Measurements from ENCODE around the gene ADH1A. TPM values are rescaled to one million over a fixed set of nuclear protein-coding genes. Genes with fewer than 3 reads are reported as not detected.
"Not testable (repeated sequence)": the region's sequence is repeated elsewhere in the genome, so short reads cannot be mapped to it uniquely, and the experiment has no call there.

Gene ADH1A
- polyA plus RNA-seq, 1 of the 3 experiments (the other 2 are of a cell fraction), result not detected

GRCh38 chr4:99233397-99233796, 57.4 kb downstream of the ADH1A start:
- CTCF ChIA-PET; H3K9me3 ChIP-seq; POLR2A ChIA-PET; H2AFZ ChIP-seq (ENCODE audit: low read depth); H3K4me2 ChIP-seq; H3K4me1 ChIP-seq (ENCODE audit: control insufficient read depth in 1 of 2, insufficient read depth in 2 of 2, low read depth in 1 of 2, low read length in 1 of 2); H3K79me2 ChIP-seq (ENCODE audit: insufficient read depth); H4K20me1 ChIP-seq (ENCODE audit: insufficient read depth); H3K9ac ChIP-seq; H3K9me2 ChIP-seq; DNase-seq; H3K27me3 ChIP-seq (ENCODE audit: insufficient read depth); H3K4me3 ChIP-seq (ENCODE audit: low read depth in 2 of 2, low read length in 1 of 2); H3K27ac ChIP-seq (ENCODE audit: low read depth in 2 of 2, low read length in 1 of 2); H3F3A ChIP-seq (replicated peaks; ENCODE audit: insufficient read depth); H3K36me3 ChIP-seq (replicated peaks in 1 of 2; ENCODE audit: control insufficient read depth in 1 of 2, insufficient read depth in 2 of 2, low read length in 1 of 2): not testable (repeated sequence)
- 25% methylated on average over 2 of the region's 2 CpGs for WGBS (ENCODE audit: low lambda C conversion rate)

GRCh38 chr4:99228706-99229105, 62.1 kb downstream of the ADH1A start:
- H3F3A ChIP-seq (replicated peaks; ENCODE audit: insufficient read depth); DNase-seq; H3K27me3 ChIP-seq (ENCODE audit: insufficient read depth); H2AFZ ChIP-seq (ENCODE audit: low read depth); H3K36me3 ChIP-seq (replicated peaks in 1 of 2; ENCODE audit: control insufficient read depth in 1 of 2, insufficient read depth in 2 of 2, low read length in 1 of 2); H3K9me3 ChIP-seq; H3K4me2 ChIP-seq; H3K4me1 ChIP-seq (ENCODE audit: control insufficient read depth in 1 of 2, insufficient read depth in 2 of 2, low read depth in 1 of 2, low read length in 1 of 2); H4K20me1 ChIP-seq (ENCODE audit: insufficient read depth); POLR2A ChIA-PET; H3K27ac ChIP-seq (ENCODE audit: low read depth in 2 of 2, low read length in 1 of 2); H3K79me2 ChIP-seq (ENCODE audit: insufficient read depth); CTCF ChIA-PET; H3K4me3 ChIP-seq (ENCODE audit: low read depth in 2 of 2, low read length in 1 of 2); H3K9ac ChIP-seq; H3K9me2 ChIP-seq: not testable (repeated sequence)
- 0% methylated on average over 1 of the region's 1 CpG for WGBS (ENCODE audit: low lambda C conversion rate)

- H3K79me2 ChIP-seq (ENCODE audit: insufficient read depth); H3K9me3 ChIP-seq; H3K27me3 ChIP-seq (ENCODE audit: insufficient read depth); H3K27ac ChIP-seq (ENCODE audit: low read depth in 2 of 2, low read length in 1 of 2); DNase-seq; H4K20me1 ChIP-seq (ENCODE audit: insufficient read depth); POLR2A ChIA-PET; H3K9me2 ChIP-seq; H3K9ac ChIP-seq; H3K36me3 ChIP-seq (replicated peaks in 1 of 2; ENCODE audit: control insufficient read depth in 1 of 2, insufficient read depth in 2 of 2, low read length in 1 of 2); H3F3A ChIP-seq (replicated peaks; ENCODE audit: insufficient read depth); H3K4me1 ChIP-seq (ENCODE audit: control insufficient read depth in 1 of 2, insufficient read depth in 2 of 2, low read depth in 1 of 2, low read length in 1 of 2); CTCF ChIA-PET; H3K4me3 ChIP-seq (ENCODE audit: low read depth in 2 of 2, low read length in 1 of 2); H2AFZ ChIP-seq (ENCODE audit: low read depth); H3K4me2 ChIP-seq: not testable (repeated sequence)
- 31% methylated on average over 4 of the region's 4 CpGs for WGBS (ENCODE audit: low lambda C conversion rate)
These were observed 63.1 kb downstream of the ADH1A start for GRCh38 chr4:99227646-99228045.

Other genes with a start within 250 kb of the ADH1A start
- 111 and 159 TPM in 2 replicates for gene ADH5, start 202.2 kb downstream of the ADH1A start, polyA plus RNA-seq (2012; rRNA removed)
- gene ADH4, start 146.7 kb downstream of the ADH1A start, polyA plus RNA-seq (2012; rRNA removed), result not detected in 2 replicates
- gene ADH6, start 71.7 kb downstream of the ADH1A start, polyA plus RNA-seq (2012; rRNA removed), result not detected in 2 replicates
- not detected in 2 replicates for gene ADH1B, start 30.4 kb upstream of the ADH1A start, polyA plus RNA-seq (2012; rRNA removed)
- gene ADH1C, start 61.8 kb upstream of the ADH1A start, polyA plus RNA-seq (2012; rRNA removed), result not detected in 2 replicates
- gene ADH7, start 144.4 kb upstream of the ADH1A start, polyA plus RNA-seq (2012; rRNA removed), result not detected in 2 replicates
- gene C4orf17, start 220.0 kb upstream of the ADH1A start, polyA plus RNA-seq (2012; rRNA removed), result not detected in 2 replicates